ENCODE measurements around the gene LPIN1. TPM values are rescaled to one million over a fixed set of nuclear protein-coding genes. Genes with fewer than 3 reads are reported as not detected.

LPIN1 gene
- total and polyA plus RNA-seq, 2 of the 13 experiments (the other 11 are each of a cell fraction or from before 2014, with no cell fraction given): 9.7 to 19.4 TPM

DNA sequence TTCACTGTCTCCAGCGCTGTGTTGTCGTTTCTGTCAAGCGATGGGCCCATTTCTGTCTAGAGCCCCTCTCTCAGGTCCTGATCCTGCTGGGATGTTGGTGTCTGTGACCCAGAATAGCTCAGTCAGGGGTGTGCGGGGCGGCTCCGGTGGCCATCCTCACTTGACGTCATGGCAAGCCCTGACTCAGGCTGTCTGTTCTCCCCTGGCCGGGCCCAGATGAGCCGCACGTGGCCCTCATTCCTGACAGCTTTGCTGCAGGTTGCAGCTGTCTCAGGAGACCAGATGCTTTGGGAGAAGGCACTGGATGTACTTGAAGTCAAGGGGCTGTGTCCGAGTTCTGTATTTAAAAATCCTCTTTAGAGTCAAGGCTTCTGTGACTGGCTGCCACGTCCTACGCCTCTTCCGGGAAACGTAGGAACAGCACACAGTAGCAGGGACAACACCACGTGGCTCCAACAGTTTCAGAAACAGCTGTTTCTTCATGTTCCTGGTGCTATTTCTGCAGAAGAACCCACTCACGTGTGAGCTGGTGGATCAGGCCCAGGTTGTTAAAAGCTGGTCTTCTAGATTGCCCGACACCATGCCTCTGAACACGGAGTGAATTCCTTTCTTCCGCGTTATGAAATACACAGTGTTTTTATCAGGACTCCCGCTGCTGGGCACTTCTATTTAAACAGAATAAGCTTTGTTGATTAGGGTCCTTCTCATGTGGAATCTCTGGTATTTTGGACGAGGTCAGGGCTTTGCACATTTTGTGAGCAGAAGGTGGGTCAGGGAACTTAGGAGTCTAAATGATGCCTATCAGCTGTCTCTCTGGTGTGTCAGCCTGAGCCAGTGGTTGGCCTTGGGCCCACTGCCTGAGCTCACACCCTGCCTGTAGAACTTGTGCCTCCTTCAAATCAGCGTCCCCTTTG lies 48.2 kb upstream of the LPIN1 start (continued):
- TF ChIP-seq MBNL3 (CRISPR knock-in tag; conservative IDR thresholded peaks at IDR 0.05) (no peak), HES4 (CRISPR knock-in tag; IDR thresholded peaks at IDR 0.05; ENCODE audit: borderline replicate concordance) (no peak), MEIS1 (CRISPR knock-in tag; IDR thresholded peaks at IDR 0.05; ENCODE audit: borderline replicate concordance) (no peak), KLF12 (CRISPR knock-in tag; IDR thresholded peaks at IDR 0.05; ENCODE audit: borderline replicate concordance) (no peak), SKI (IDR thresholded peaks at IDR 0.05; ENCODE audit: partially characterized antibody) (no peak), ZNF704 (CRISPR knock-in tag; IDR thresholded peaks at IDR 0.05; ENCODE audit: borderline replicate concordance) (no peak), ZNF253 (CRISPR knock-in tag; IDR thresholded peaks at IDR 0.05; ENCODE audit: borderline replicate concordance) (peak; percentile 55; the same call in 1 of the 2 replicates), POLR2AphosphoS5 (IDR thresholded peaks at IDR 0.05; ENCODE audit: low read depth, low read length) (no peak), NFRKB (IDR thresholded peaks at IDR 0.05) (no peak), ZNF180 (CRISPR knock-in tag; IDR thresholded peaks at IDR 0.05; ENCODE audit: borderline replicate concordance, low read depth) (no peak), ERF (CRISPR knock-in tag; IDR thresholded peaks at IDR 0.05) (peak; percentile 63), IRF2 (CRISPR knock-in tag; IDR thresholded peaks at IDR 0.05) (0 out of 2 replicates have a peak, but pooled peaks have one; percentile 16)
- TF ChIP-seq, protein P1, sequence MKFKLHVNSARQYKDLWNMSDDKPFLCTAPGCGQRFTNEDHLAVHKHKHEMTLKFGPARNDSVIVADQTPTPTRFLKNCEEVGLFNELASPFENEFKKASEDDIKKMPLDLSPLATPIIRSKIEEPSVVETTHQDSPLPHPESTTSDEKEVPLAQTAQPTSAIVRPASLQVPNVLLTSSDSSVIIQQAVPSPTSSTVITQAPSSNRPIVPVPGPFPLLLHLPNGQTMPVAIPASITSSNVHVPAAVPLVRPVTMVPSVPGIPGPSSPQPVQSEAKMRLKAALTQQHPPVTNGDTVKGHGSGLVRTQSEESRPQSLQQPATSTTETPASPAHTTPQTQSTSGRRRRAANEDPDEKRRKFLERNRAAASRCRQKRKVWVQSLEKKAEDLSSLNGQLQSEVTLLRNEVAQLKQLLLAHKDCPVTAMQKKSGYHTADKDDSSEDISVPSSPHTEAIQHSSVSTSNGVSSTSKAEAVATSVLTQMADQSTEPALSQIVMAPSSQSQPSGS (CRISPR knock-in tag; IDR thresholded peaks at IDR 0.05): no peak
- TF ChIP-seq, protein P2, sequence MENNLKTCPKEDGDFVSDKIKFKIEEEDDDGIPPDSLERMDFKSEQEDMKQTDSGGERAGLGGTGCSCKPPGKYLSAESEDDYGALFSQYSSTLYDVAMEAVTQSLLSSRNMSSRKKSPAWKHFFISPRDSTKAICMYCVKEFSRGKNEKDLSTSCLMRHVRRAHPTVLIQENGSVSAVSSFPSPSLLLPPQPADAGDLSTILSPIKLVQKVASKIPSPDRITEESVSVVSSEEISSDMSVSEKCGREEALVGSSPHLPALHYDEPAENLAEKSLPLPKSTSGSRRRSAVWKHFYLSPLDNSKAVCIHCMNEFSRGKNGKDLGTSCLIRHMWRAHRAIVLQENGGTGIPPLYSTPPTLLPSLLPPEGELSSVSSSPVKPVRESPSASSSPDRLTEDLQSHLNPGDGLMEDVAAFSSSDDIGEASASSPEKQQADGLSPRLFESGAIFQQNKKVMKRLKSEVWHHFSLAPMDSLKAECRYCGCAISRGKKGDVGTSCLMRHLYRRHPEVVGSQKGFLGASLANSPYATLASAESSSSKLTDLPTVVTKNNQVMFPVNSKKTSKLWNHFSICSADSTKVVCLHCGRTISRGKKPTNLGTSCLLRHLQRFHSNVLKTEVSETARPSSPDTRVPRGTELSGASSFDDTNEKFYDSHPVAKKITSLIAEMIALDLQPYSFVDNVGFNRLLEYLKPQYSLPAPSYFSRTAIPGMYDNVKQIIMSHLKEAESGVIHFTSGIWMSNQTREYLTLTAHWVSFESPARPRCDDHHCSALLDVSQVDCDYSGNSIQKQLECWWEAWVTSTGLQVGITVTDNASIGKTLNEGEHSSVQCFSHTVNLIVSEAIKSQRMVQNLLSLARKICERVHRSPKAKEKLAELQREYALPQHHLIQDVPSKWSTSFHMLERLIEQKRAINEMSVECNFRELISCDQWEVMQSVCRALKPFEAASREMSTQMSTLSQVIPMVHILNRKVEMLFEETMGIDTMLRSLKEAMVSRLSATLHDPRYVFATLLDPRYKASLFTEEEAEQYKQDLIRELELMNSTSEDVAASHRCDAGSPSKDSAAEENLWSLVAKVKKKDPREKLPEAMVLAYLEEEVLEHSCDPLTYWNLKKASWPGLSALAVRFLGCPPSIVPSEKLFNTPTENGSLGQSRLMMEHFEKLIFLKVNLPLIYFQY (CRISPR knock-in tag; IDR thresholded peaks at IDR 0.05; ENCODE audit: borderline replicate concordance): peak; percentile 15
- TF ChIP-seq, protein P3, sequence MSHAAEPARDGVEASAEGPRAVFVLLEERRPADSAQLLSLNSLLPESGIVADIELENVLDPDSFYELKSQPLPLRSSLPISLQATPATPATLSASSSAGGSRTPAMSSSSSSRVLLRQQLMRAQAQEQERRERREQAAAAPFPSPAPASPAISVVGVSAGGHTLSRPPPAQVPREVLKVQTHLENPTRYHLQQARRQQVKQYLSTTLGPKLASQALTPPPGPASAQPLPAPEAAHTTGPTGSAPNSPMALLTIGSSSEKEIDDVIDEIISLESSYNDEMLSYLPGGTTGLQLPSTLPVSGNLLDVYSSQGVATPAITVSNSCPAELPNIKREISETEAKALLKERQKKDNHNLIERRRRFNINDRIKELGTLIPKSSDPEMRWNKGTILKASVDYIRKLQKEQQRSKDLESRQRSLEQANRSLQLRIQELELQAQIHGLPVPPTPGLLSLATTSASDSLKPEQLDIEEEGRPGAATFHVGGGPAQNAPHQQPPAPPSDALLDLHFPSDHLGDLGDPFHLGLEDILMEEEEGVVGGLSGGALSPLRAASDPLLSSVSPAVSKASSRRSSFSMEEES (CRISPR knock-in tag; IDR thresholded peaks at IDR 0.05): no peak; the same call in 1 of the 2 replicates
- TF ChIP-seq, protein P4, sequence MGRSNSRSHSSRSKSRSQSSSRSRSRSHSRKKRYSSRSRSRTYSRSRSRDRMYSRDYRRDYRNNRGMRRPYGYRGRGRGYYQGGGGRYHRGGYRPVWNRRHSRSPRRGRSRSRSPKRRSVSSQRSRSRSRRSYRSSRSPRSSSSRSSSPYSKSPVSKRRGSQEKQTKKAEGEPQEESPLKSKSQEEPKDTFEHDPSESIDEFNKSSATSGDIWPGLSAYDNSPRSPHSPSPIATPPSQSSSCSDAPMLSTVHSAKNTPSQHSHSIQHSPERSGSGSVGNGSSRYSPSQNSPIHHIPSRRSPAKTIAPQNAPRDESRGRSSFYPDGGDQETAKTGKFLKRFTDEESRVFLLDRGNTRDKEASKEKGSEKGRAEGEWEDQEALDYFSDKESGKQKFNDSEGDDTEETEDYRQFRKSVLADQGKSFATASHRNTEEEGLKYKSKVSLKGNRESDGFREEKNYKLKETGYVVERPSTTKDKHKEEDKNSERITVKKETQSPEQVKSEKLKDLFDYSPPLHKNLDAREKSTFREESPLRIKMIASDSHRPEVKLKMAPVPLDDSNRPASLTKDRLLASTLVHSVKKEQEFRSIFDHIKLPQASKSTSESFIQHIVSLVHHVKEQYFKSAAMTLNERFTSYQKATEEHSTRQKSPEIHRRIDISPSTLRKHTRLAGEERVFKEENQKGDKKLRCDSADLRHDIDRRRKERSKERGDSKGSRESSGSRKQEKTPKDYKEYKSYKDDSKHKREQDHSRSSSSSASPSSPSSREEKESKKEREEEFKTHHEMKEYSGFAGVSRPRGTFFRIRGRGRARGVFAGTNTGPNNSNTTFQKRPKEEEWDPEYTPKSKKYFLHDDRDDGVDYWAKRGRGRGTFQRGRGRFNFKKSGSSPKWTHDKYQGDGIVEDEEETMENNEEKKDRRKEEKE (IDR thresholded peaks at IDR 0.05): no peak
